GM12878 (cell line): ENCODE results near the gene LAMA2. TPM values are rescaled to one million over a fixed set of nuclear protein-coding genes. Genes with fewer than 3 reads are reported as not detected.

Experiments used
- ATAC-seq: fragments of 200-7000 bp; cut with Tn5 transposase; 3 replicates; pipeline ENCODE4 v1.9.1; 2020; ENCODE audit warnings: mild to moderate bottlenecking, moderate library complexity
- BruUV-seq: library from RNA; stranded (reverse); fragments of 400-500 nt; replicated peaks from 2 replicates; lab custom pipeline; 2021; lab: Mats Ljungman, UMichigan
- CTCF ChIA-PET: fragments of 300-600 bp; sonication (Branson Sonifier 250); formaldehyde crosslinking; extraction: SDS; loops from one replicate; lab custom pipeline; 2021; ENCODE audit warnings: inconsistent platforms; lab: Yijun Ruan, JAX
- POLR2A ChIA-PET: fragments of 350-600 bp; formaldehyde crosslinking; extraction: SDS; loops from one replicate; lab custom pipeline; 2021; ENCODE audit warnings: inconsistent platforms; lab: Charles Lee
- RAD21 ChIA-PET: fragments of 300-600 bp; sonication (Branson Sonifier 250); formaldehyde crosslinking; loops from one replicate; lab custom pipeline; 2023; ENCODE audit warnings: antibody characterized with exemption; ENCODE audit not compliant: unreplicated experiment; lab: Charles Lee
- SMC1A ChIA-PET: fragments of 300-600 bp; sonication (Branson Sonifier 250); formaldehyde crosslinking; loops from one replicate; lab custom pipeline; 2023; ENCODE audit not compliant: unreplicated experiment, uncharacterized antibody; lab: Charles Lee
- DNase-seq: peaks from one replicate; pipeline ENCODE4 v3.0.0-alpha.2; 2011; ENCODE audit warnings: low read depth, low spot score
- FAIRE-seq: peaks from 3 replicates; lab custom pipeline; 2011; peaks lifted over from hg19 to GRCh38; lab: Jason Lieb, UNC
- H2AFZ ChIP-seq: 2 replicates; pipeline ENCODE4 v1.6.0; 2011; ENCODE audit warnings: low read depth, low read length, control low read depth; ENCODE audit not compliant: control insufficient read depth
- H3K27ac ChIP-seq: 2 replicates; pipeline ENCODE4 v1.5.1; 2011; ENCODE audit warnings: control low read depth; ENCODE audit not compliant: control insufficient read depth, insufficient read depth
- H3K27me3 ChIP-seq, 2 experiments: replicated peaks in 1 of 2; 2 replicates each; pipeline versions ENCODE4 v1.6.0 to v1.6.1; 2011; ENCODE audit warnings: low read length in 1 of 2; ENCODE audit not compliant: control insufficient read depth in 2 of 2, insufficient read depth in 2 of 2
- H3K36me3 ChIP-seq, 2 experiments: 2 replicates each; pipeline ENCODE4 v1.5.1; 2011; ENCODE audit warnings: low read length in 1 of 2; ENCODE audit not compliant: control insufficient read depth in 2 of 2, insufficient read depth in 2 of 2
- H3K4me1 ChIP-seq: 2 replicates; pipeline ENCODE4 v1.6.1; 2011; ENCODE audit warnings: mild to moderate bottlenecking, low read length, moderate library complexity, mixed read lengths; ENCODE audit not compliant: control insufficient read depth, insufficient read depth
- H3K4me2 ChIP-seq: 2 replicates; pipeline ENCODE4 v1.6.0; 2011; ENCODE audit warnings: control low read depth; ENCODE audit not compliant: control insufficient read depth, insufficient read depth
- H3K4me3 ChIP-seq: fragments of 200-600 bp; sonication (generic); 2 replicates; pipeline ENCODE4 v1.5.1; 2016
- H3K79me2 ChIP-seq: 2 replicates; pipeline ENCODE4 v1.6.0; 2011; ENCODE audit warnings: low read length; ENCODE audit not compliant: control insufficient read depth, insufficient read depth
- H3K9ac ChIP-seq: 2 replicates; pipeline ENCODE4 v1.8.0; 2011; ENCODE audit warnings: low read length, control low read depth, mixed read lengths; ENCODE audit not compliant: control insufficient read depth, insufficient read depth
- H3K9me3 ChIP-seq: replicated peaks from 3 replicates; pipeline ENCODE4 v1.5.1; 2011; ENCODE audit warnings: mild to moderate bottlenecking, low read length; ENCODE audit not compliant: control insufficient read depth, insufficient read depth
- H4K20me1 ChIP-seq: 2 replicates; pipeline ENCODE4 v1.6.0; 2011; ENCODE audit not compliant: control insufficient read depth, insufficient read depth
- BCLAF1 ChIP-seq: fragments of 450-650 bp; IDR thresholded peaks from 2 replicates; pipeline ENCODE4 v1.6.1; 2017; ENCODE audit warnings: antibody characterized with exemption, mild to moderate bottlenecking, moderate library complexity
- CEBPB ChIP-seq, 2 experiments: fragments of 150-350 bp in 1 of 2; IDR thresholded peaks; 2 replicates each; pipeline ENCODE4 v1.6.1; 2012 to 2014; ENCODE audit warnings: low read depth in 2 of 2, low read length in 2 of 2, borderline replicate concordance in 1 of 2, inconsistent platforms in 1 of 2
- ESRRA ChIP-seq: IDR thresholded peaks from 2 replicates; pipeline ENCODE4 v1.6.1; 2012; ENCODE audit warnings: mild to moderate bottlenecking, low read length, improper control_type of control experiment
- IRF5 ChIP-seq: fragments of 450-650 bp; IDR thresholded peaks from 2 replicates; pipeline ENCODE4 v1.6.1; 2017; ENCODE audit warnings: borderline replicate concordance
- NFYB ChIP-seq: IDR thresholded peaks from 2 replicates; pipeline ENCODE4 v1.6.1; 2011; ENCODE audit warnings: low read depth, mild to moderate bottlenecking, low read length, improper control_type of control experiment, moderate library complexity; ENCODE audit not compliant: insufficient read depth
- NR2C1 ChIP-seq: fragments of 450-650 bp; IDR thresholded peaks from 2 replicates; pipeline ENCODE4 v1.6.1; 2017; ENCODE audit warnings: antibody characterized with exemption, mild to moderate bottlenecking, moderate library complexity
- POLR2AphosphoS5 ChIP-seq: IDR thresholded peaks from 2 replicates; pipeline ENCODE4 v1.6.1; 2011; ENCODE audit warnings: mild to moderate bottlenecking, low read length, inconsistent platforms
- RFX5 ChIP-seq: IDR thresholded peaks from 2 replicates; pipeline ENCODE4 v1.6.1; 2011; ENCODE audit warnings: low read depth, low read length, improper control_type of control experiment
- RUNX3 ChIP-seq: IDR thresholded peaks from 2 replicates; pipeline ENCODE4 v1.6.1; 2012; ENCODE audit warnings: low read length, inconsistent platforms
- SKIL ChIP-seq: fragments of 450-650 bp; IDR thresholded peaks from 2 replicates; pipeline ENCODE4 v1.6.1; 2017; ENCODE audit warnings: mild to moderate bottlenecking, low read depth, inconsistent platforms; ENCODE audit not compliant: poor library complexity, severe bottlenecking
- USF1 ChIP-seq: IDR thresholded peaks from 2 replicates; pipeline ENCODE4 v1.6.1; 2011; ENCODE audit warnings: borderline replicate concordance, low read depth, mild to moderate bottlenecking, moderate library complexity, mixed read lengths, low read length; ENCODE audit not compliant: insufficient read depth; ENCODE audit errors: extremely low read length
- YY1 ChIP-seq: IDR thresholded peaks from 2 replicates; pipeline ENCODE4 v1.6.1; 2011; ENCODE audit warnings: low read depth, mild to moderate bottlenecking, low read length
- WGBS: methylation state at CpG from one replicate; pipeline ENCODE4 v1.1.6; 2016; ENCODE audit warnings: low lambda C conversion rate; ENCODE audit not compliant: insufficient replicate concordance, insufficient coverage; ENCODE audit errors: missing lambda C conversion rate; 5-methylcytosine and 5-hydroxymethylcytosine counted together
- in situ Hi-C: fragments of 300-500 bp; cut with MboI; formaldehyde crosslinking; loops from 9 replicates; pipeline ENCODE4 v1.14.3; 2018; ENCODE audit warnings: mixed read lengths
- intact Hi-C: fragments of 100-400 bp; cut with micrococcal nuclease; formaldehyde crosslinking; loops from one replicate; pipeline ENCODE4 v1.14.2; 2022; ENCODE audit not compliant: unreplicated experiment
- polyA plus RNA-seq, 11 experiments: library from polyadenylated mRNA; depleted of rRNA in 4 of 11; unstranded in 6 of 11; stranded (reverse) in 5 of 11; fragments of >200 nt; fragmentation: Nextera tagmentation in 4 of 11; fragmentation: Illumina TruSeq in 1 of 11; extraction: Ambion mirVana in 4 of 11; extraction: Trizol in 1 of 11; gene quantifications; 1 replicate in 1 of 11; 2 replicates in 10 of 11; pipeline versions ENCODE4 v1.2.1 to v1.2.3, GENCODE V29; 2011 to 2016; ENCODE audit warnings: inconsistent platforms in 2 of 11, missing spikeins in 2 of 11, low read depth in 1 of 11
- total RNA-seq, 4 experiments: library from RNA; depleted of rRNA in 3 of 4; stranded (reverse); fragments of >200 nt in 3 of 4; fragmentation: Illumina TruSeq in 1 of 4; extraction: Trizol in 1 of 4; gene quantifications; 2 replicates each; pipeline versions ENCODE4 v1.2.1 to v1.2.3, GENCODE V29; 2013 to 2021
- TF ChIP-seq, protein P1 (sequence below): fragments of 450-650 bp; IDR thresholded peaks from 2 replicates; pipeline ENCODE4 v1.6.1; 2017; ENCODE audit warnings: mild to moderate bottlenecking

The LAMA2 gene
- total and polyA plus RNA-seq, 10 of the 15 experiments (the other 5 are each of a cell fraction or from before 2014, with no cell fraction given) = 0.04 to 2.0 (median 0.37) TPM; not detected in 1

GRCh38 chr6:128848212-128848935 lies 34.6 kb upstream of the LAMA2 start:
- H3K79me2 ChIP-seq = no peaks in the 10 kb centered on the region
- DNase-seq = no peak
- no peak for FAIRE-seq
- ChIA-PET RAD21 (no interaction called here), POLR2A (no interaction called here), SMC1A (interaction anchor here (0.6 to 1.1 kb wide), 2 partner anchors 121 to 524 kb away, joined by 3 read pairs; no protein-coding TSS in a partner anchor), CTCF (no interaction called here)
- no peak overlapping the region for H3K4me2 ChIP-seq
- H3K4me3 ChIP-seq = no peak overlapping the region
- intact Hi-C loops (no loop called here), in situ Hi-C loops (no loop called here)
- no peak for ATAC-seq
- H3K27me3 ChIP-seq = no peaks in the 10 kb centered on the region
- no peaks in the 10 kb centered on the region for H3K4me1 ChIP-seq
- no peaks in the 10 kb centered on the region for H4K20me1 ChIP-seq
- no peak overlapping the region for H3K27ac ChIP-seq
- no TSS peak for BruUV-seq
- H3K9ac ChIP-seq = no peak overlapping the region
- TF ChIP-seq RUNX3 (no peak), IRF5 (no peak), USF1 (no peak), NR2C1 (no peak), BCLAF1 (no peak), RFX5 (no peak), CEBPB (IDR thresholded peaks at IDR 0.05; ENCODE audit: borderline replicate concordance in 1 of 2, low read depth in 2 of 2, low read length in 2 of 2) (no peak), SKIL (no peak), YY1 (no peak), NFYB (no peak), ESRRA (no peak), POLR2AphosphoS5 (no peak)
- TF ChIP-seq, protein P1, sequence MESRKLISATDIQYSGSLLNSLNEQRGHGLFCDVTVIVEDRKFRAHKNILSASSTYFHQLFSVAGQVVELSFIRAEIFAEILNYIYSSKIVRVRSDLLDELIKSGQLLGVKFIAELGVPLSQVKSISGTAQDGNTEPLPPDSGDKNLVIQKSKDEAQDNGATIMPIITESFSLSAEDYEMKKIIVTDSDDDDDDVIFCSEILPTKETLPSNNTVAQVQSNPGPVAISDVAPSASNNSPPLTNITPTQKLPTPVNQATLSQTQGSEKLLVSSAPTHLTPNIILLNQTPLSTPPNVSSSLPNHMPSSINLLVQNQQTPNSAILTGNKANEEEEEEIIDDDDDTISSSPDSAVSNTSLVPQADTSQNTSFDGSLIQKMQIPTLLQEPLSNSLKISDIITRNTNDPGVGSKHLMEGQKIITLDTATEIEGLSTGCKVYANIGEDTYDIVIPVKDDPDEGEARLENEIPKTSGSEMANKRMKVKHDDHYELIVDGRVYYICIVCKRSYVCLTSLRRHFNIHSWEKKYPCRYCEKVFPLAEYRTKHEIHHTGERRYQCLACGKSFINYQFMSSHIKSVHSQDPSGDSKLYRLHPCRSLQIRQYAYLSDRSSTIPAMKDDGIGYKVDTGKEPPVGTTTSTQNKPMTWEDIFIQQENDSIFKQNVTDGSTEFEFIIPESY = no peak
- H3K9me3 ChIP-seq = no peaks in the 10 kb centered on the region
- H2AFZ ChIP-seq = no peak overlapping the region
- no peaks in the 10 kb centered on the region for H3K36me3 ChIP-seq
- whole genome bisulfite sequencing = 37% methylated on average over 7 of the region's 7 CpGs
